HG03521 (cell line): ENCODE data around the gene UCP3.

Source experiments
- ATAC-seq: cut with Tn5 transposase; IDR thresholded peaks from one replicate; pipeline ENCODE4 v1.9.1; 2021; ENCODE audit warnings: mild to moderate bottlenecking, moderate library complexity; ENCODE audit not compliant: unreplicated experiment

The UCP3 gene, protein sequence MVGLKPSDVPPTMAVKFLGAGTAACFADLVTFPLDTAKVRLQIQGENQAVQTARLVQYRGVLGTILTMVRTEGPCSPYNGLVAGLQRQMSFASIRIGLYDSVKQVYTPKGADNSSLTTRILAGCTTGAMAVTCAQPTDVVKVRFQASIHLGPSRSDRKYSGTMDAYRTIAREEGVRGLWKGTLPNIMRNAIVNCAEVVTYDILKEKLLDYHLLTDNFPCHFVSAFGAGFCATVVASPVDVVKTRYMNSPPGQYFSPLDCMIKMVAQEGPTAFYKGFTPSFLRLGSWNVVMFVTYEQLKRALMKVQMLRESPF

DNA sequence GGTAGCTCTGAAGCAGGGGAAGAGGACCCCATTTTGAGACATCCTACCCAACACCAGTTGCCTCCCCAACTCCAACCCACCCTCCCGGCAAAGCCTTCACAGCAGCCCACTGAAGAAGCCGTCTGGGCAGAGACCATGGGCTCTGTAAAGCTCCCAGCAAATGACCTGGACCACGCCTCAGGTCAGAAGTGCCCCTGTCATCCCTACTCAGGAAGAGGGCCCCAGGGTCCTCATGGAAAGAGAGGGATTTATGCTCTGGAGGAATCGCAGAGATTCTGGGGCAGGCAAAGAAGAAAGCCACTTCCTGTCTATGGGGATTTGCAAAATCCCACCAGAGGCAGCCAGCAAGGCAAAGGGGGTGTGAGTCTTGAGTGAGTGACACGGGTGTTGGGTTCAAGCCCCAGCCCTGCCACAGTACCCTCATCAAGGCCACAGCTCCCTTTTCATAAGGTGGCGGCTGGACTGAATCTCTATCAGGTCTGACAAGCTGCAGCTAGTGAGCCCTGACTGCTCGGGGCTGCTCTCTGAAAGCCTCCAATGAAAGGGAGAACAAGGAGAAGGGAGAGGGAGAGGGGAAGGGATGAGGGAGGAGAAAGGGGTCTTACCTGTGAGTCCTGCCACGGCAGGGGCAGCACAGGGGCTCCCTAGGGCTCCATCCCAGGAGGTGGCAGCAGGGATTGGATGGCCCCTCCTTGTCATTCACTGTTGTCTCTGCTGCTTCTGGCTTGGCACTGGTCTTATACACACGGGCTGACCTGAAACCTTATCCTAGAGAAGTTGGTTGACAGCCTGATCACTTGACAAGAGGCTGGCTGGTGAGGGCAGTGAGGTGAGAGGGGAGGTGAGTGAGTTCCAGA, at the start of gene UCP3:
Gene UCP3 (minus strand): TSS at position 713 of the 857 bp plus-strand sequence. CDS start 2,043 bp downstream, outside the sequence.
- ATAC-seq = no peak

DNA sequence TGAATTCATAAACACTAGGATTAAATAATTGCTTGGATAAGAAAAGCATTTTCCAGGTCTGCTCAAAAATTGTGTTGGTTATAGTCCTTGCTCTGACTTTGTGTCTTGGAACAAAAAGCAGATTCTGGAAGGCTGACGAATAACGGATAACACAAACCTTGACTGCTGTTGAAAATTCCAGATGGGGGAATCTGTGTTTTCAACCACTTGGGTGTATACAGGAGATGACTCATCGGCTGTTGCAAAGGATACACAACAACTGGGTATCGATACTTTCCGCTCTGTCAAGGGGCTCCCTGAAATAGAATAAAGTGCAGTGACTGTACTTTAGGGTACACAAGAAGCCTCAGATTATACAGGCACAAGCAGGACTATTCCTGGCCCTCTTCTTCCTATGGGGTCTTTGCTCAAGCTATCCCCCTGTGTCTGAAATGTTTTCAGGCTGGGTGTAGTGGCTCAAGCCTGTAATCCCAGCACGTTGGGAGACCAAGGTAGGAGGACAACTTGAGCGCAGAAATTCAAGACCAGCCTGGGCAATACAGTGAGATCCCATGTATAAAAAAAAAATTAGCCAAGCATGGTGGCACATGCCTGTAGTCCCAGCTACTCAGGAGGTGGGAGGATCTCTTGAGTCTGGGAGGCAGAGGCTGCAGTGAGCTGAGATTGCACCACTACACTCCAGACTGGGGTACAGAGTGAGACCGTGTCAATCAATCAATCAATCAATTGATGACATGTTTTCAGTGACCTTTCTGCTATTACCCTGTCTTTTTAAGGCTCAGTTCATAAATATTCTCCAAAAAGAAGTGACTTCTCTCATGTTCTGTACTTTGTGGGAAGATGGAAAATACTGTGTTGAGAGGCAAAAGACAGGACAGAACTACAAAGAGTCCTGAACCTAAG, 48.6 kb upstream of the UCP3 start:
- ATAC-seq = no peak

DNA sequence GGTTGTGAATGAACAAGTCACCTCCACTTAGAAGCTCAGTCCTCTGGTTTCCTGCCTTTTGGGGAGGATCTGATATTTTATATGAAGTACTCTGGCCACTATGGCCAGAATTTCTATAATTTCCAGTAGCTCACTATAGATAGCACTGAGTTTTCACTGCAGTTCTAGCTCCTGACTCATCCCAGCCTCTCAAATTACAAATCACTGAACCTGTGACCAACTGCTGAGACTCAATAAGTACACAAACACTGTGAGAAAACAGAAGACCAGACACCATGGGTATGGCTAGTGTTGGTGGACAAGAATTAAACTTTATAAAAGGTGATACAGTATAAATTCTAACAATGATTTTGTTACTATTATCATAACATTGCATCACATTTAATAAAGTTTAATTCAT, 47.1 kb upstream of the UCP3 start:
- ATAC-seq = no peak

DNA sequence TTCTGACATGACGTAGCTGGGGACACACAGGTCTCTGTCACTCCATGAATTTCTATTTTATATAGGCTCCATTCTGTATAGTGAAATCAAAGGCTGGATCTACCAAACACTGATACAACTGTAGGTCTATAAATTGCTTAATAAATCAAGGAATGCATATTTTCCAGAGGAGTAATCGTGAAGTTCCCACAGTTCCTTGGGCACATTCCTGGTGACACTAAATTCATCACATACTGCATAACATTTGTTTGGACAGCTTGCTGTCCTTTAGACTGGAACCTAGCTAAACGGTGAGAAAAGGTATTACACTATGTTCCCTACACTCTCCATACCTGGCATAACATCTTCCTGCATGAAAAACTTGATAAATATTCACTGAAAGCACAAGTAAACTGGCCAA, 41.6 kb upstream of the UCP3 start:
- ATAC-seq = no peak

DNA sequence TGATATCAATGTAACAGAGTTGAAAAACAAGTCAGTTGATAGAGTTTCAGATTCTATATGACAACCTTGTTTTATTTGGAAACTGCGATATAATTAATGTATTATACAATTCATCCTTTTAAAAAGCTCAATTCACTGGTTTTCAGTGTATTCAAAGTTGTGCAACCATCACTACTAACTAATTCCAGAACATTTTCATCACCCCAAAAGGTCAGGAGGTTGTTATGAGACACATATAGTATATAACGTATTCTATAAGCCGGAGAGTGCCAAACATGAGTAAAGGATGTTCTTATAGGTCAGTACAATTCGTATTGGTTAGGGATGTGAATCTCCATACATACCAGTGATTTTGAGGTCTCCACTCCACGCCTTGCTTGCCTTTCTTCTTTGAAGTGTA, 40.1 kb upstream of the UCP3 start:
- no peak for ATAC-seq

DNA sequence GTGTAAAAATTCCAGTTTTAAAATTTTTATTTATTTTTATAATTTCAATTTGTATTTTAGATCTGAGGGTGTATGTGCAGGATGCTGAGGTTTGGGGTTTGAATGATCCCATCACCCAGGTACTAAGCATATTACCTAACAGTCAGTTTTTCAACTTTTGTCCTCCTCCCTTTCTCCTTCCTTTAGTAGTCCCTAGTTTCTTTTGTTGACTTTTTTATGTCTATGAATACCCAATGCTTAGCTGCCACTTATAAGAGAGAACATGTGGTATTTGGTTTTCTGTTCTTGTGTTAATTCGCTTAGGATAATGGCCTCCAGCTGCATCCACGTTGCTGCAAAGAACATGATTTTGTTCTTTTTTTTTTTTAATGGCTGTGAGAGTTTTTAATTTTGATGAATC, 35.7 kb upstream of the UCP3 start:
- ATAC-seq = no peak

DNA sequence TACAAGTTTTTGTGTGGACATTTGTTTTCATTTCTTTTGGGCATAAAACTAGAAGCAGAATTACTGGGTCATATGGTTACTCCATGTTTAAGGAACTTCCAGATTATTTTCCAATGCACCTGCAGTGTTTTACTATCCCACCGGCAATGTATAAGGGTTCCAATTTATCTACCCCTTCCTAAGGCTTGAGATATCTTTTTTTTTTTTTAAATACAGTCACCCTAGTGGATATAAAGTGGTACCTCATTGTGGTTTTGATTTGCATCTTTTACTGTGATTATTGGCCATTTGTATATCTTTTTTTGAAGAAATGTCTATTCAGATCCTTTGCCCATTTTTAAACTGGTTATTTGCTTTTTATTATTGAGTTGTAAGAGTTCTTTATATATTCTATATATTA, 34.6 kb upstream of the UCP3 start:
- no peak for ATAC-seq

DNA sequence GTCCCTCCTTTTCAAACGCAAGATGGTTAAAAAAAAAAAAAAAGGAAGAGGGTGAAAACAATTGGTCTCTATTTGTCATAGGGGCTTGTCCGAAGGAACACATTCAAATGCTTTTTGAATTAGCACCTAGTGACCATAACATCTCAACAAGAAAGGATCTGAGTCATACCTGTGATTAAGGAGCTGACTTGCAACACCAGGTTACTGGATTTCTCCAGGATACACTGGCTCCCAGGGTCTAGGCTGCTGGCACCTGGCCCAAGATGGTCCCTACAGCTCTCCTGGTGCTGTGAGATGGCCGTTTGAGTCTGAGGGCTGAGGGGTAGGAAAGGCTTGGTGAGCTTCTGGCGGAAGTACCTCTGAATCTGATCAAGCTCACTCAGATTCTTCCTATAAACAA, 28.4 kb upstream of the UCP3 start:
- ATAC-seq = no peak

DNA sequence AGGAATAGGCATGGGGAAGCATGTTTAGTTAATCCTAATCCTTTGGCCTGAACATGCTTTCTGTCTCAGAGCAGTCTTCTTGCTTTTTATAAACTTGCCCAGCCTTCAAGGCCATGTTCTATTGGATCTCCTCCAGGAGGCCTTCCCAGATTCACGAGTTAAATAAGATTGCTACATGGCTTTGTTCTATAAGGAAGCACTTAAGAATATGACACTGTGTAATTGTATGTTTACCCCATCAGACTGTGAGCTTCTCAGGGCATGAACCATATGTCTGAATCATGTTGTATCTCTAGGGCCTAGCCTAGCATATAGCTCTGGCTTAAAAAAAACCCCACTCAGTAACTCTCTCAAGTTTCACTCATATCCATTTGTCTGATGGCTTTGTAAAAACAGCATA, 26.4 kb upstream of the UCP3 start:
- no peak for ATAC-seq

DNA sequence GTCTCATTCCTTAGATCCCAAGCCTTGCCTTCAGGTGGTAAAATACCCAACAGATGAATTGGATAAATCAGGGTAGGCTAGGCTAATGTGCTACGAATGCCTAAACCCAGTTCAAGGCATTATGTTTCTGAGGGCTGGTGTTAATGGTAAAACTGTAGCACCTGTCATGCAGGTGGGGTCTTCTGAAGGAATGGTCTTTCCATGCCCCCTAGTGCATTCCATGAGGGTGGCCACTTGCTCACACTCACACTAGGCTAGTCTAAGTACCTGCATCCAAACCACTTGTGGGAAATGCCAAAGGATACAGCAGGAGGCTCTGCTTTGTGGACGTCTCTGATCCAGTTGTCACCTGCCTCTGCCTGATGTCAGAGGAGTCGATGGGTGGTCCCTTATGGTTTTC, 24.2 kb upstream of the UCP3 start:
- no peak for ATAC-seq

DNA sequence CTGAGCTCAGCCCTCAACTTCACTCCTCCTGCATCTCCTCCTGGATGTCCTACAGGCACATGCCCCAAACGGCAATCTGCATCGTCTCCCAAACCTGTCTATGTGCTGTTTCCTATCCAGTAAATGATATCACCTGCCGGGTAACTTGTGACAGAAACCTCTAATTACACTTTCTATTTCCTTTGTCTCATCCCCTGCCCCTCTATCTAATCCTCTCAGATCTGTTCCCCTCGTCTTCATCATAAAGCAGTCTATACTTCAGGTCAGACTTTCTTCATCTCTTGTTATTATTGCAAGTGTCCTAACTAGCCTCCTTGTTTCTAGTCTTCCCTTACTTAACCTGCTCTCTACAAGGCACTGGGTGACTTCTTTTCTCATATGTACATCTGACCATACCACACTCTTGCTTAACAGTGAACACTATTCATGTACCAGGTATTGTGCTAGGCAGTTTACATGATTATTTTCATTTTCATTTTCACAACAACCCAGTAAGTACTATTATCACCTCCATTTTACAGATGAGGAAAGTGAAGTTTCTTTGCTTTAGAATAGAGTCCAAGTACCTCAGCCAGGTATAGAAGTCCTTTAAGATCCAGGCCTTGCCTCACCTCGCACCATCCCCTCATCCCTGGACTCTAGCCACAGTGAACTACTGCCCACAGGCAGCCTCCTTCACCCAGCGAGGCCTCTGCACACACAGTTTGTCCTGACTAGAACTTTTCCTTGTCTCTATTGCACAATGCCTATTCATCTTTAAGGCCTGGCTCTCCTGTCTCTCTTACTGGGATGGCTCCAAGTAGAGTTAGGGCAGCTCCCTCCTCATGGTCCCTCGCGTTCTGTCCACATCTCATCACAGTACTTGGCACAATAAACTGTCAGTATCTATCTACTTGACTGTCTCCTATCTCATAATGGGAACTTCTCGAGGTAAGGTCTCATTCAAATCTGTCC, 22.1 kb upstream of the UCP3 start:
- ATAC-seq = no peak

DNA sequence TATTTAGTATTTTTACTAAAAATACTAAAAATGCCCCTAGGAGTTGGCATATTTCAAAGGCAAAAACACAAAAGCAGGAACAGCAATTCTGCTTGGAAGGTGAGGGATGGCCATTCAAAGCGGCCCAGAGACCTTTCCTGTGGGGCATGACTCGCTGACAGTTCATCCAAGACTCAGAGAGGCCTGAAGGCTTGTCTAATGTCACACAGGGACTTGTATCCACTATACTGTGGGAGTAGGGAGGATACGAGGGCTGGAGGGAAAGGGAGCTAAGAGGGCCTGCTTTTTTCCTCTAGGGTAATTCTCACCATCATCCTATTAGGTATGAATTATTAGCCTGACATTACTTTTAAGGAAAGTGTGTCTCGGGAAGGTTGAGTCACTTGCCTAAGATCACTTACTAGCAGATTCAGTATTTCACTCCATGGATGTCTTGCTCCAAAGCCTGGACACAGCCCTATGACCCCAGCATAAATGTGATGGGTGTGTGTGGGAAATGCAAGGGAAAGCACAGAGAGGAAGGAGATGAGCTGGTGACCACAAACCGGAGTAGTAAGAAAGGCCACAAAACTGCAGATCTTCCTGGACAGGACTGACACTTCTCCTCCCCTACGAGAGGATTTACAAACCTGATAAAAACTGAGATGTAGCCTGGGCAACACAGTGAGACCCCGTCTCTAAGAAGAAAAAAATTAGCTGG, 16.7 kb upstream of the UCP3 start:
- ATAC-seq = no peak

DNA sequence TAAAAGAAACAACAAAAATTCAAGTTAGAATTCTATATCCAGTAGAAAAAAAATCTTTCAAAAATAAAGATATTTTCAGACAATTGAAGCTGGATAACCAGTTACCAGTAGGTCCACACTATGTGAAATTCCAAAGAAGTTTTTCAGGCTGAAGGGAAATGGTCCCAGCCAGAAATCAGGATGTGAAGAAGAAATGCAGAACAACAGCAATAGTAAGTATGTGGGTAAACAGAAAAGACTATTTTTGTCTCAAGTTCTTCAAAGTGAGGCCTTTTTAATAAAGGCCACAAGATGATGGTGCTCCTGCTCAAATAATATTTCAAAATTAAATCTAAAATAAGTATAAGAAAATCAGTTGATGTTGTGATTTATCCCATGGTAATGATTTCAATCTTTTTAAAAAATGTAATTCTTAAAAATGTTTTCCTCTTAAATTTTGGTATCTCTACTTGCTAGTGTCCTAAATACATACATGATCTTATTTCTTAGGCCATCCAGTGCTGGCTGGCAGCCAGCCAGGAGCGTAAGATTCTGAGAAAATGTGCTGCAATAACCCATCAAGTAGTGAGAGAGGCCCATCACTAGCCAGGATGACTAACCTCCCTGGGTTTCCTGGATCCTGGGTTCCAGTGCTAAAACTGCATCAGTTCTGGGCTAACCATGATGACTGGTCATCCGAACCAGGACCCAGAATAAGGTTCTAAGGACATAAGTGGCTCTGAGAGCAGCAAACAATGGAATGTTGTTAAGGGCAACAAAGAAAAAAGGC, 15.6 kb upstream of the UCP3 start:
- ATAC-seq = no peak

DNA sequence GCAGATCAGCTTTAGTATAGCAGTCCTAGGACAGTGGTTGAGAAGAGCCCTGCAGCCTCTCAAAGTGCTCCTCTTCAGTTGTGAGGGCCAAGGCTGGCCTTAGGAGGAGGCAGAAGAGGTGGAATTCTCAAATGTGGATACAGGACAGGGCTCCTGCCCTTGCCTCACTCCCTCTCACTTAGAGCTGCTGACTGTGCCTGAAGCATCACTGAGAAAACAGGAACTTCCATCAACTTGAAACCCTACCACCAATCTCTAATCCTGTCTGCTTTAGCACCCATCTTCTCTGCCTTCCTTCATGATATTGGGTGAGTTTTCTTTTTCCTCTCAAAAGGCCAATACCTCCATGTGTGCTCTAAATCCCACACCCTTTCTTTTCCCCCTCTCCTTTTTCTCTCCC, 14.4 kb upstream of the UCP3 start:
- ATAC-seq = no peak

DNA sequence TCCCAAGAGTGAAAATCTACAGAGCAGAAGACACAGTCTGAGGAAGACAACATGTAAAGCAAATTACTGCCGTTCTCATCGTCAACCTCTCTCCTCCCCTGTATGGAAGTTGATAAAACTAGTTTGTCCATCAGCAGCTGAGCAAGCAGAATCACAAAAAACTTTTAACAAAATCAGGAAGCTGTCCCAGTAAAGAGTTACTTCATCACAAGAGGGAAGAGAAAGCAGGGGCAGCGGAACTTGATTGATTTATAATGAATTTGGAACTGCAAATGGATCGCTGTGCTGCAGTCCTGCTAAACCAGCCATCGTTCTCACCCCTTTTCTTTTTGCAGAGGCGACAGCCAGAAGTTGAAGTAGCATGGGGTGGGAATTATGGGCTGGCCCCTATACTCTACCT, 13.7 kb upstream of the UCP3 start:
- no peak for ATAC-seq

DNA sequence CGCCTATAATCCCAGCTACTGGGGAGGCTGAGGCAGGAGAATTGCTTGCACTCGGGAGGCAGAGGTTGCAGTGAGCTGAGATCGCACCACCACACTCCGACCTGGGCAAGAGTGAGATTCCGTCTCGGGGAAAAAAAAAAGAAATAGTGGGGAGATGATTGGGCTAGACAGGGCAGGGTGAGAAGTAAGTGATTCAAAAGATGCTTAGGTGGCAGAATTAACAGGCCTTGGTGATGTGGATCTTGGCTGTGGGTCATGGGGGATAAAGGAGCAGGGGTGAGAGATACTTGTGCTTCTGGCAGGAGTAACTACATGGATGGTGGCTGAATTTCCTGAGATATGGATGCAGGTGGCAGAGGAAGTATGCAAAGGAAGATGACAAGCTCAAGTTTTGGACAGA, 13.1 kb upstream of the UCP3 start:
- ATAC-seq = no peak

DNA sequence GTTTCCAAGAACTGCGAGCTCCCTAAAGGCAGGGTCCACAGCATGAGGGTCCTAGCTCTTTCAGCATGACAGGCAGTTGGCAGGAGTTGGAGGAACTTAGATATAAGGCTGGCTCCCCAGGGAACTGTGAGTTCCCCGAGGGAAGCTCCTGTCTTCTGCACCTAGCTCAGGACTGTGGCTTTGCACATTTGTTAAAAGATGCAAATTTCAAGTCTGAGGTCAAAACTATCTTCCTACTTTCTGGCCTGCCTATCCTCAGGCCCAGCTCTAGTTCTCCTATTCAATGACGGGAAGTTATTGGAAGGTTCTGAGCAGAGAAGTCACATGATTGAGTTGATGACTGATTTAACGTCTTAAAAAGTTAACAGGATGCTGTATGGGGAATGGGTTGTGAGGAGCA, 11.7 kb upstream of the UCP3 start:
- ATAC-seq = no peak

DNA sequence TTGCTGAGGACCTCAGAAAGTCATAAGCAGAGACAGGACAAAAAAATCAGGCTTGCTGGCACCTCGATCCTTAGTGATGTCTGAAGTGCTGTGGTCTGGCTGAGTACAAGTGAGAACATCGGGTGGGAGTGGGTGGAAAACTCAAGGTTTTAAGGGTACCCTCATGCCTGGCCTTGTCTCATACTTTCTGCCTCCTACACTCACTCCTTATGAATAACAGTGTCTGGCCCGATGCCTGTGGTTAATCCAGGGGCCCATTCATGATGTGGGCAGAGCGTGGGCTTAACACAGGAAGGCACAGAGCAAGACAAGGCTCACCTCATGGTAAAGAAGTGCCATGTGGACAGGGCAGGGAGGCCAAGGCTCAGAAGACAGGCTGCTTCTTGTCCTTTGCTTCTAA, 11.0 kb upstream of the UCP3 start:
- no peak for ATAC-seq
